GM19099 (cell line): ENCODE results near the gene SOX8.

ENCODE experiments used
- POLR2A ChIP-seq: IDR thresholded peaks from 3 replicates; pipeline ENCODE4 v1.6.1; 2011; ENCODE audit warnings: low read depth; ENCODE audit not compliant: insufficient read length; ENCODE audit errors: extremely low read depth

The SOX8 gene

GRCh38 chr16:951660-952301 lies 29.8 kb upstream of the SOX8 start:
- TF ChIP-seq POLR2A = no peak

- TF ChIP-seq POLR2A = no peak
Measured at GRCh38 chr16:952321-952720, 29.2 kb upstream of the SOX8 start.

- no peak for TF ChIP-seq POLR2A
Measured at GRCh38 chr16:959232-960040, 22.1 kb upstream of the SOX8 start.

GRCh38 chr16:962366-962765 lies 19.2 kb upstream of the SOX8 start:
- no peak for TF ChIP-seq POLR2A

GRCh38 chr16:962901-963814 lies 18.4 kb upstream of the SOX8 start:
- TF ChIP-seq POLR2A = no peak

- TF ChIP-seq POLR2A = no peak
Measured at GRCh38 chr16:963913-964312, 17.7 kb upstream of the SOX8 start.

GRCh38 chr16:964356-965035 lies 17.1 kb upstream of the SOX8 start:
- no peak for TF ChIP-seq POLR2A

GRCh38 chr16:965036-965395 lies 16.6 kb upstream of the SOX8 start:
- no peak for TF ChIP-seq POLR2A

GRCh38 chr16:965487-965886 lies 16.1 kb upstream of the SOX8 start:
- TF ChIP-seq POLR2A = no peak

- TF ChIP-seq POLR2A = no peak
Measured at GRCh38 chr16:966035-966434, 15.5 kb upstream of the SOX8 start.

- TF ChIP-seq POLR2A = no peak
Measured at GRCh38 chr16:966505-966904, 15.1 kb upstream of the SOX8 start.

GRCh38 chr16:967077-967541 lies 14.5 kb upstream of the SOX8 start:
- no peak for TF ChIP-seq POLR2A

- TF ChIP-seq POLR2A = no peak
Measured at GRCh38 chr16:967546-968295, 13.8 kb upstream of the SOX8 start.

GRCh38 chr16:968620-969019 lies 12.9 kb upstream of the SOX8 start:
- TF ChIP-seq POLR2A = no peak
